ENCODE results near the gene CD33. TPM values are rescaled to one million over a fixed set of nuclear protein-coding genes. Genes with fewer than 3 reads are reported as not detected.

Gene CD33
- total RNA-seq, 4 donors from 2014 or later: 0.54 to 4.0 (median 1.8) TPM

DNA sequence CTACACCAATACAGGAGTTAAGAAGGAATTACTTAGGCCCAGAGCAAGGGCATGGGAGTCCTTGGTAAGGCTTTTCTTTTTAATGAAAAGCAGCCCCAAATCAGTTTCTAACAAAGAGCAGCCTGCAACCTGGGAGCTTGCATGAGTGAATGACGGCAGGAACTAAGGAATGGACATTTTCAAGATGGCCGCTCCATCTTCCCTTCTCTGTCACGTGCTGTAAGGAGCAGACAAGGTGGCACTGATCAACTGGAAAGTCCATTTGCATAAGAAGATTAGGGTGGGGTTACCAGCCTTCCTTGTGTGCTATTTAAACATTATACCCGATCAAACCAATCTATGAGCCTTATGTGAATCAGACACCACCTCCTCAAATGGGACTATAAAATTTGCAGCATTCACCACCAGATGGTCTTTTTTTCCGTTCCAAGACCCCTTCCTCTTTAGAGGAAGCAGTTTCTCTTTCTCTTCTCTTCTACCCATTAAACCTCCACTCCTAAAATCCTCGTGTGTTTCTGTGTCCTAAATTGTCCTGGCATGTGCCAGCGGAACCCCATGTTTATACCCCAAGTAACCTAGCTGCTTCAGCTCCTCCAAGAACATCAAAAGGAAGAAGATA is 23.2 kb downstream of the CD33 start:
- intact Hi-C loops (cut with DNase I): no loop called here
- 73 to 82% methylated on average over 7 of the region's 7 CpGs for WGBS, 2 donors

DNA sequence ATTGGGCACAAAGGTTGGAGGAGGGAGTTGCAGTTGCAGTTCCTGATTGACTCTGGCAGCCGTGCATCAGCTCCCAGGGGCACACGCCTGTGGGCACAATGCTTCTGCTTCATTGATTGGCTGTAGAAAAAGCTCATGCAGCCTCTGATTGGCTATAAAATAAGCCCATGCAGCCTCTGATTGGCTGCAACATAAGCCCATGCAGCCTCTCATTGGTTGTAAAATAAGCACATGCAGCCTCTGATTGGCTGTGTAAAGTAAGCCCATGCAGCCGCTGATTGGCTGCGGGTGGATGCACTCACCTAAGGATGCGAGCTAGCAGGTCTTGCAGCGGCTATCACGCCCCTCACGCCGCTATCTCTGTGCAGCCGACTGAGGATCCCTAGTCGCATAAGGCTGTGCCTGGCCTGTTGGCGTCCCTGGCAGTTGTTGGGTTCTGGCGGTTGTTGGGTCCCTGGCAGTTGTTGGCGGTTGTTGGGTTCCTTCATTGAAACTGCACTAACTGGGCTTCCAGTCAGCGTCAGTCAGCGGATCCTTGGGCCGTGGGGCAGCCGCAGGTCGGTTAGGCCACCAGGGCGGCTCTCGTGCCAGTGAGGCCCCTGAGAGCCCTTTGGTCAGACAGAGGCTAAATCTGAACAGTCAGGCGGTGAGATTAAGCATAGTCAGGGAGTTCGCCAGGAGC is 26.0 kb downstream of the CD33 start, which contains the start of gene SIGLECL1:
TSS of gene SIGLECL1 (plus strand) at position 295 of the 682 bp plus-strand sequence. CDS start 12,993 bp downstream, outside the sequence.
- Histone ChIP-seq H3K4me1 (no peaks in the 10 kb centered on the region), H3K4me3 (replicated peaks in 1 of 3) (no peak within 1 kb of the TSS), H3K27me3 (no peaks in the 10 kb centered on the region), H3K9me3 (no peaks in the 10 kb centered on the region), H3K36me3 (no peaks in the 10 kb centered on the region), H3K27ac (no peak within 1 kb of the TSS)
- TF ChIP-seq, protein P1, sequence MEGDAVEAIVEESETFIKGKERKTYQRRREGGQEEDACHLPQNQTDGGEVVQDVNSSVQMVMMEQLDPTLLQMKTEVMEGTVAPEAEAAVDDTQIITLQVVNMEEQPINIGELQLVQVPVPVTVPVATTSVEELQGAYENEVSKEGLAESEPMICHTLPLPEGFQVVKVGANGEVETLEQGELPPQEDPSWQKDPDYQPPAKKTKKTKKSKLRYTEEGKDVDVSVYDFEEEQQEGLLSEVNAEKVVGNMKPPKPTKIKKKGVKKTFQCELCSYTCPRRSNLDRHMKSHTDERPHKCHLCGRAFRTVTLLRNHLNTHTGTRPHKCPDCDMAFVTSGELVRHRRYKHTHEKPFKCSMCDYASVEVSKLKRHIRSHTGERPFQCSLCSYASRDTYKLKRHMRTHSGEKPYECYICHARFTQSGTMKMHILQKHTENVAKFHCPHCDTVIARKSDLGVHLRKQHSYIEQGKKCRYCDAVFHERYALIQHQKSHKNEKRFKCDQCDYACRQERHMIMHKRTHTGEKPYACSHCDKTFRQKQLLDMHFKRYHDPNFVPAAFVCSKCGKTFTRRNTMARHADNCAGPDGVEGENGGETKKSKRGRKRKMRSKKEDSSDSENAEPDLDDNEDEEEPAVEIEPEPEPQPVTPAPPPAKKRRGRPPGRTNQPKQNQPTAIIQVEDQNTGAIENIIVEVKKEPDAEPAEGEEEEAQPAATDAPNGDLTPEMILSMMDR (IDR thresholded peaks at IDR 0.05): no peak
- TF ChIP-seq POLR2A (IDR thresholded peaks at IDR 0.05): no peak
- no peak for DNase-seq
- WGBS, 2 donors: 95 to 96% methylated on average over 11 to 18 of the region's 23 CpGs
- intact Hi-C loops (cut with DNase I): no loop called here

More for the DNA sequence above, 23.2 kb downstream of the CD33 start:
- Histone ChIP-seq H3K27ac (no peak overlapping the region), H3K27me3 (no peaks in the 10 kb centered on the region), H3K36me3 (no peaks in the 10 kb centered on the region), H3K4me3 (replicated peaks in 1 of 3) (no peak overlapping the region), H3K9me3 (no peaks in the 10 kb centered on the region), H3K4me1 (no peaks in the 10 kb centered on the region)
- TF ChIP-seq, protein P1 (IDR thresholded peaks at IDR 0.05): no peak
- TF ChIP-seq POLR2A (IDR thresholded peaks at IDR 0.05): no peak
- DNase-seq: no peak

DNA sequence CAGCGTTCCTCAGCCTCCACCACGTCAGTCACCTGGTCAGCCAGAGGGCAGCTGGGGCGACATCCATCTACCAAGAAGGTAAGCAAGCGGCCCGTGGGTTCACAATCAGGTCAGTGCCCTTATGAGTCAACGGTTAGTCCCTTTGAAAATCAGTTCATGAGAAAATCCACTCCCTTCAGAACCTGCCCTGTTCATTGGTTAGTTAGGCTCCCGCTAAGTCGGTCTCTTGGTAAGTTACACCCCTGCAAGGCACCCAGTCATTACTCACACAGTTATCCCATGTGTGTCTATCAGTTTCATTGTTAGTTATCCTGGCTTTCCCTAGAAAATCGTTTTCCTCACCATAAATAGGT is 26.6 kb downstream of the CD33 start:
- WGBS, 2 donors: 84 to 93% methylated on average over 8 to 9 of the region's 9 CpGs
- Histone ChIP-seq H3K27me3 (no peaks in the 10 kb centered on the region), H3K4me1 (no peaks in the 10 kb centered on the region), H3K36me3 (no peaks in the 10 kb centered on the region), H3K27ac (no peak overlapping the region), H3K4me3 (replicated peaks in 1 of 3) (no peak overlapping the region), H3K9me3 (no peaks in the 10 kb centered on the region)
- DNase-seq: no peak
- no peak for TF ChIP-seq POLR2A (IDR thresholded peaks at IDR 0.05)
- TF ChIP-seq, protein P1 (IDR thresholded peaks at IDR 0.05): no peak
- intact Hi-C loops (cut with DNase I): no loop called here

DNA sequence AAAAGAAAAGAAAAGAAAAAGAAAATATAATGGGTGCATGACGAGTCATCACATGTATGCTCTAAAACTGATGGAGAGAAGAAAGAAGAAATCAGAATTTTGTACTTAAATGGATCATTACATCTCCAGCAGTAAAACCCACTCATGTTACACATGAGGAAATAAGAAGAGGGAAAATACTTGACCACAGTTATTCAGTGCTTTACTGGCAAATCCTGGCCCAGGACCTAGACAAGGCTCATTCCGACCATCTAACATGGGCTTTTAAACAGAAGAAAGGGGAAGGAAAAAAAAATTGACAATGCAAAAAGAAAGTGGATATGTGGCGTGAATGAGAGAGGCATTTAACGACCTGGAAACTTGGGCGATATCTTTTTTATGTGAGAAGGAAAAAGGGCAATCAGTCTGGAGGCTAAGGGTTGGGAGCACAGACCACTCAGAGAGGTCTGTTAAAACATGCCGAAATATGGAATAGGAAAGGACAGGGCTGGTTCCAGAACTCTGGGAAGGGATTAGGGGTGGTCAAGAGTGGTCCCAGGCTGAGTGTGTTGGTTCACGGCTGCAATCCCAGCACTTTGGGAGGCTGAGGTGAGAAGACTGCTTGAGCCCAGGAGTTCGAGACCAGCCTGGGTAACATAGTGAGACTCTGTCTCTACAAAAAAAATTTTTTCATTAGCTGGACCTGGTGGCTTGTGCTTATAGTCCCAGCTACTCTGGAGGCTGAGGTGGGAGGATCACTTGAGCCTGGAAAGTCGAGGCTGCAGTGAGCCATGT is 27.6 kb downstream of the CD33 start:
- 45% methylated on average over 9 of the region's 9 CpGs for WGBS, 2 donors
- no peaks in the 10 kb centered on the region for H3K36me3 ChIP-seq
- intact Hi-C loops (cut with DNase I): no loop called here
- DNase-seq: peak; percentile 11 to 13
- no peak for TF ChIP-seq POLR2A (IDR thresholded peaks at IDR 0.05)
- TF ChIP-seq, protein P1 (IDR thresholded peaks at IDR 0.05): no peak
- no peaks in the 10 kb centered on the region for H3K27me3 ChIP-seq
- H3K27ac ChIP-seq: no peak overlapping the region
- H3K4me3 ChIP-seq (replicated peaks in 1 of 3): no peak overlapping the region
- H3K4me1 ChIP-seq: no peaks in the 10 kb centered on the region
- H3K9me3 ChIP-seq: no peaks in the 10 kb centered on the region
